Duodenal mucosa (tissue), 2 donors: ENCODE results near the gene NR1I3.
"Not testable (repeated sequence)": the region's sequence is repeated elsewhere in the genome, so short reads cannot be mapped to it uniquely, and the experiment has no call there.

Source experiments
- H3K27ac ChIP-seq: one replicate; pipeline ENCODE4 v1.7.0; 2013; ENCODE audit warnings: low read depth, low read length
- H3K27me3 ChIP-seq, 2 donors: one replicate each; pipeline ENCODE4 v1.7.0; 2013; ENCODE audit warnings: low read length in 2 of 2, control low read depth in 1 of 2; ENCODE audit not compliant: insufficient read depth in 2 of 2, control insufficient read depth in 1 of 2
- H3K36me3 ChIP-seq, 2 donors: one replicate each; pipeline ENCODE4 v1.7.0; 2013; ENCODE audit warnings: low read length in 2 of 2, control low read depth in 1 of 2; ENCODE audit not compliant: insufficient read depth in 2 of 2, control insufficient read depth in 1 of 2
- H3K4me1 ChIP-seq, 2 donors: one replicate each; pipeline ENCODE4 v1.7.0; 2013; ENCODE audit warnings: low read length in 2 of 2, control low read depth in 1 of 2; ENCODE audit not compliant: insufficient read depth in 2 of 2, control insufficient read depth in 1 of 2
- H3K4me3 ChIP-seq, 2 donors: one replicate each; pipeline ENCODE4 v1.7.0; 2013; ENCODE audit warnings: low read length in 2 of 2, low read depth in 1 of 2
- H3K9ac ChIP-seq, 2 donors: one replicate each; pipeline ENCODE4 v1.7.0; 2013; ENCODE audit warnings: low read length in 2 of 2, low read depth in 1 of 2
- H3K9me3 ChIP-seq, 2 donors: one replicate each; pipeline ENCODE4 v1.7.0; 2013; ENCODE audit warnings: low read length in 2 of 2, control low read depth in 1 of 2; ENCODE audit not compliant: control insufficient read depth in 1 of 2

Gene NR1I3

GRCh38 chr1:161228032-161228431, 10.0 kb downstream of the NR1I3 start:
- H3K36me3 ChIP-seq, result peaks cover 22 to 30% of the 10 kb centered on the region in 2 donors
- peak overlapping the region; percentile 61 to 82 for H3K9ac ChIP-seq
- no peaks in the 10 kb centered on the region for H3K9me3 ChIP-seq
- peaks cover 37 to 40% of the 10 kb centered on the region in 2 donors for H3K4me1 ChIP-seq
- peak overlapping the region; percentile 95 to 98 for H3K4me3 ChIP-seq
- H3K27me3 ChIP-seq, result no peaks in the 10 kb centered on the region
- H3K27ac ChIP-seq, result no peak overlapping the region

GRCh38 chr1:161227196-161227871, 10.7 kb downstream of the NR1I3 start:
- peaks cover 37 to 40% of the 10 kb centered on the region in 2 donors for H3K4me1 ChIP-seq
- peak overlapping the region; percentile 95 to 98 for H3K4me3 ChIP-seq
- H3K36me3 ChIP-seq, result peaks cover 22 to 30% of the 10 kb centered on the region in 2 donors
- no peaks in the 10 kb centered on the region for H3K9me3 ChIP-seq
- no peaks in the 10 kb centered on the region for H3K27me3 ChIP-seq
- peak overlapping the region; percentile 61 to 82 for H3K9ac ChIP-seq
- no peak overlapping the region for H3K27ac ChIP-seq

- no peak overlapping the region for H3K27ac ChIP-seq
- H3K9me3 ChIP-seq, result no peaks in the 10 kb centered on the region
- H3K36me3 ChIP-seq, result peaks cover 22 to 30% of the 10 kb centered on the region in 2 donors
- peak overlapping the region; percentile 82 to 98 for H3K9ac ChIP-seq
- H3K4me3 ChIP-seq, result peak overlapping the region; percentile 95 to 98
- H3K4me1 ChIP-seq, result peaks cover 37 to 40% of the 10 kb centered on the region in 2 donors
- H3K27me3 ChIP-seq, result no peaks in the 10 kb centered on the region
Measured at GRCh38 chr1:161226759-161227158, 11.2 kb downstream of the NR1I3 start.

DNA sequence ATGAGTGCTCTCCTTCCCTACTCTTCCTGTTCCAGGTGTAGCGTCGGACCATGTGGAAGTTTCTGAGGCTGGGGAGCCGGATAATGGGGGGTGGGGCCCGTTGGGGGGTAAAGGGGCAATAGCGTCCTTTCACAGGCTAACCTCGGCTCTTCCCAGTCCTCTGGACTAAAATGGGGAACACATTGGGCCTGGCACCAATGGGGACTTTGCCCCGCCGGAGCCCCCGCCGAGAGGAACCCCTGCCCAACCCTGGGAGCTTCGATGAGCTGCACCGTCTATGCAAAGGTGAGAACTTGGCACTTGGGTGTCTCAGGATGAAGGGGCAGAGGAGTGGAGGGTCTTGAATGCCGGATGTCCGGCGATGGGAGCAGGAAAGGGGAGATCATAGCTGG, 11.7 kb downstream of the NR1I3 start:
- Histone ChIP-seq H3K4me1 (peaks cover 37 to 40% of the 10 kb centered on the region in 2 donors), H3K9me3 (no peaks in the 10 kb centered on the region), H3K36me3 (peaks cover 22 to 30% of the 10 kb centered on the region in 2 donors), H3K9ac (peak overlapping the region; percentile 82 to 98), H3K27me3 (no peaks in the 10 kb centered on the region), H3K4me3 (peak overlapping the region; percentile 95 to 98), H3K27ac (peak overlapping the region; percentile 34)

GRCh38 chr1:161225534-161226319, 12.3 kb downstream of the NR1I3 start, which contains the start of gene TOMM40L:
Gene TOMM40L (plus strand): TSS chr1:161226060. CDS start chr1:161226490, 430 bp downstream.
- H3K9ac ChIP-seq, result peak within 1 kb of the TSS; percentile 82 to 98
- peak within 1 kb of the TSS; percentile 34 for H3K27ac ChIP-seq
- H3K9me3 ChIP-seq, result no peaks in the 10 kb centered on the region
- H3K36me3 ChIP-seq, result peaks cover 22 to 29% of the 10 kb centered on the region in 2 donors
- peaks cover 37 to 40% of the 10 kb centered on the region in 2 donors for H3K4me1 ChIP-seq
- no peaks in the 10 kb centered on the region for H3K27me3 ChIP-seq
- H3K4me3 ChIP-seq, result peak within 1 kb of the TSS; percentile 95 to 98

GRCh38 chr1:161225178-161225533, 12.8 kb downstream of the NR1I3 start:
- peak overlapping the region in 1 of 2 donors; percentile 32 for H3K9ac ChIP-seq
- H3K4me1 ChIP-seq, result peaks cover 37 to 40% of the 10 kb centered on the region in 2 donors
- H3K27me3 ChIP-seq, result no peaks in the 10 kb centered on the region
- H3K9me3 ChIP-seq, result no peaks in the 10 kb centered on the region
- H3K4me3 ChIP-seq, result peak overlapping the region; percentile 1 to 35
- no peak overlapping the region for H3K27ac ChIP-seq
- H3K36me3 ChIP-seq, result peaks cover 19 to 23% of the 10 kb centered on the region in 2 donors

DNA sequence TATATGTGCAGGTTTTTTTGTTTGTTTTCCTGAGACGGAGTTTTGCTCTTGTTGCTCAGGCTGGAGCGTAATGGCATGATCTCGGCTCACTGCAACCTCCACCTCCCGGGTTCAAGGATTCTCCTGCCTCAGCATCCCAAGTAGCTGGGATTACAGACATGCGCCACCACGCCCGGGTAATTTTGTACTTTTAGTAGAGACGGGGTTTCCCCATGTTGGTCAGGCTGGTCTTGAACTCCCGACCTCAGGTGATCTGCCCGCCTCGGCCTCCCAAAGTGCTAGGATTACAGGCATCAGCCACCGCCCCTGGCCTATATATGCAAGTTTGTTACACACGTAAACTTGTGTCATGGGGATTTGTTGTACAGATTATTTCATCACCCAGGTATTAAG, 13.3 kb downstream of the NR1I3 start:
- H3K27ac ChIP-seq, H3K9me3 ChIP-seq, H3K9ac ChIP-seq, H3K27me3 ChIP-seq: not testable (repeated sequence)
- peak overlapping the region in 1 of 2 donors; percentile 16 for H3K4me3 ChIP-seq
- peaks cover 37 to 42% of the 10 kb centered on the region in 2 donors for H3K4me1 ChIP-seq
- H3K36me3 ChIP-seq, result peaks cover 17 to 18% of the 10 kb centered on the region in 2 donors

DNA sequence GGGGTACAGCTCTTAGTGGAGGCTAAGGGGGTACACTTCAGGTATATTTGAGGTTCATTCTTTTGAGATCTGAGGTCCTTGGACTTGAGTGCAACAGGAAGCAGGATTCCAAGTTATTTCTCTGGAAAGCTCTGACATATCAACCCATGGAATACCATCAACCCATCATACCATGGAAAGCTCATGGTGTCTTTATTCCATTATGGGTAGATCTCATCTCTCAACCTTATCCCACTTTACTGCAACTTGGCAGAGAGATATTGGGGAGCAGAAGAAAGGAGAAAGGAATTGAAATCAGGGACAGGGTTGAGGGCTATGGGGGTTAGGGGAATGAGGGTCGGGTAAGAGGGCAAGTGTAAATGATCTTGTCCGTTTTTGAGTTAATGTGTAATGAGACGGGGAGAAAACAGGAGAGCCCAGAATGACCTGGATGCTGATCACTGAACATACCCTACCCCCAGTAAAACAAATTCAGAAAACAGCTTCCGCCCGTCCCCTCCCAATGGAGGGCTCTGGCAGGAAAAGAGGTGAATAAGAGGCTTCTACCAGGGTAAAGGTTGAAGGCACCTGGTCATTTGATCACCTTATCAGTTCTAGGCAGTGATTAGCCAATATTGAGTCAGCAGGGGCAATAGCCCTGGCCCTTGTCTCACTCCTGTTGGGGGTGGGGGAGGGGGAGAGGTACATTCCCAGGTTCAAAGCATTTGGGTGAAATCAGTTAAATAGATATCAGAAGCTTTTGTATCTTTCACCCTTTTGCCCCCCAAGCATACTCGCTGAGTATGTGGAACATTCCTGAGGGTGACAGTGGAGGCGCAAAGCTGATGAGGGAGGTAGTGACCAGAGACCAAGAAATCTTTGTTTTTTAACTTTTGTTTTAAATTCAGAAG, 14.0 kb downstream of the NR1I3 start:
- H3K9ac ChIP-seq, result no peak overlapping the region
- no peaks in the 10 kb centered on the region for H3K9me3 ChIP-seq
- peak overlapping the region in 1 of 2 donors; percentile 16 for H3K4me3 ChIP-seq
- H3K27me3 ChIP-seq, result no peaks in the 10 kb centered on the region
- no peak overlapping the region for H3K27ac ChIP-seq
- peaks cover 40 to 48% of the 10 kb centered on the region in 2 donors for H3K4me1 ChIP-seq
- peaks cover 10 to 12% of the 10 kb centered on the region in 2 donors for H3K36me3 ChIP-seq

DNA sequence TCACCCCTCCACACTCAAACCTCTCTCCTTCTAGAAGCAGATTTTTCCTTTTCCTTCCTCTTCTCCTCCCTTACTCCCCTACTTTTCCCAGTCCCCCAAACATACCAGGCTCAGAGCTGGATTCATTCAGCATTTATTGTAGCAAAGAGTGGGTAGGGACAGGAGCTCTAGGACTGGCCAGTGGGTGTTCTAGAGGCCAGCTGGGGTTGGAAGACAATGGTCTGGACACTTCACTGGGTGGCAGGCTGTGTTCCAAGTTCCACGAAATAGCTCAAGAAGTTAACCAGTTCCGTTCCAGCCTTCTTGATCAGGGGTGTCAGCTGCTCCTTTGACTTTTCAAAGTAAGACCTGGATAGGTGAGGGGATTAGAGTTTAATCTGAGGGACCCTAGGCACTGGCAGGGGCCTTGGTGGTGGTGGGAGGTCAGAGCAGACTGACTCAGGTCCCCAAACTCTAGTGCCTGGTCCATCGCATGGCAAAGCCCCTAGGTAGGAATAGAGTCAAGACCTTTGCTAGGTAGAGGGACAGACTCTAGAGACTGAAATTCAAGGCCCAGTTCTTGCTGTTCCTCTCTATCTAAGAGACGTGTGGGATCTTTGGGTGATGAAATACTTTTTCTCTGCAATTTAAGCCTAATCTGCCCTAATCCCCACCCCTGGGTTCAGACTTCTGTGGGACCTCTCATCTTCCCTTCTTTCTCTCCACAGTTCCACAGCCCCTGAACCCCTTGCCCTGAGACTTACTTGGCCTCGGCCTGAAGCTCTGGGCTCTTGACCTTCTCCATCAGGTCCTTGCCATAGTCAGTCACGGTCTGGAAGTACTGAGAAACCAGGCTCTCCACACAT, 15.6 kb downstream of the NR1I3 start:
- Histone ChIP-seq H3K4me3 (no peak overlapping the region), H3K9ac (no peak overlapping the region), H3K9me3 (no peaks in the 10 kb centered on the region), H3K27ac (no peak overlapping the region), H3K4me1 (peaks cover 40 to 53% of the 10 kb centered on the region in 2 donors), H3K36me3 (no peaks in the 10 kb centered on the region), H3K27me3 (no peaks in the 10 kb centered on the region)
